ENCODE data around the gene OR5D14. TPM values are rescaled to one million over a fixed set of nuclear protein-coding genes. Genes with fewer than 3 reads are reported as not detected.

The OR5D14 gene
- not detected for polyA plus RNA-seq (ENCODE audit: insufficient read length)

DNA sequence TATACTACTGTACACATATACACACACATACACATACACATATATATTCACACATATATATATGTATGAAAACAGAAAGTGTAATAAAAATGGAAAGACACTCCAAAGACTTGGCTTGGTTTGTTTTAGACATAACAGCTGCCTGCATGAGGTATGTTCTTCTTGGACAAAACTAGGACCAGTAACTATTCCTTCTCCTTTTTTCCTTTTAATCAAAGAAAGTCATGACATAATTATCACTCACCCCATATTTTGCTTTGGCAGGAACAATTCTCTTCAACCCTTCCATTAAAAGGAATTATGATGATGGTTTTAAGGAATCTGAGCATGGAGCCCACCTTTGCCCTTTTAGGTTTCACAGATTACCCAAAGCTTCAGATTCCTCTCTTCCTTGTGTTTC is at the start of gene OR5D14:
OR5D14 (plus strand) TSS at position 301 of the 400 bp plus-strand sequence; CDS start at position 301, 0 bp downstream.
- DNase-seq = no peak

DNA sequence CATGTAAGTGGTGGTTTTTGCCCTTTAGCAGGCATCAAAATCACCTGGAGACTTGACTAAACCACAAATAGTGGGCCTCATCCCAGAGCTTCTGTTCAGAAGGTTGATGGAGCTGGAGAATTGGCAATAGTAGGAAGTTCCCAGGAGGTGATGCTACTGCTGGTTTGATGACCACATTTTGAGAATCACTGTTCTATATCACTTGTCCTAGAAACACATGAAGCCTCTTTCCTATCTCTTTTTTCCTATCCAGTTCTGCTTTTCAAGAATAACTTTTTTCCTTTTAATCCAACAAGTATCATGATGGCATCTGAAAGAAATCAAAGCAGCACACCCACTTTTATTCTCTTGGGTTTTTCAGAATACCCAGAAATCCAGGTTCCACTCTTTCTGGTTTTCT is 22.2 kb upstream of the OR5D14 start, which contains the start of gene OR5D13:
OR5D13 (plus strand) TSS at position 301 of the 400 bp plus-strand sequence; CDS start at position 301, 0 bp downstream.
- no peak for DNase-seq

DNA sequence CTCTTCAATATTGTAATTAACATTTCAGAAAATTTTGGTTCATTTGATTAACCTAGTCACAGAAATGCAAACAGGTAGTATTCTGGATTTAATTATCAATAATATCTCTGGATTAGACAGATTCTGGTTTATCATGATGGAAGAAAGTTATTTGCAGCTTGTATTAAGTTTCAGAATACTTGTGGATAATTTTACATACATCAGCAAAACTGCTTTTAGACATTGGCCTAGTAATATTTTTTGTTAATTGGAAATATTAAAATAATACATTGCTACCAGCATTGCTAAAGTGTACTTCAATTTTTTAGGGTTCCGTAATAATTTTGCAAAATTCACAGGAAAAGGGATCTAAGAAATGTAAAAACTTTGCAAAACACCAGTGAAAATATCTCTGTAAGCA is 3.8 kb upstream of the OR5D14 start:
- no peak for DNase-seq

- DNase-seq = no peak
Observed at GRCh38 chr11:55793321-55793720, 2.0 kb upstream of the OR5D14 start.

DNA sequence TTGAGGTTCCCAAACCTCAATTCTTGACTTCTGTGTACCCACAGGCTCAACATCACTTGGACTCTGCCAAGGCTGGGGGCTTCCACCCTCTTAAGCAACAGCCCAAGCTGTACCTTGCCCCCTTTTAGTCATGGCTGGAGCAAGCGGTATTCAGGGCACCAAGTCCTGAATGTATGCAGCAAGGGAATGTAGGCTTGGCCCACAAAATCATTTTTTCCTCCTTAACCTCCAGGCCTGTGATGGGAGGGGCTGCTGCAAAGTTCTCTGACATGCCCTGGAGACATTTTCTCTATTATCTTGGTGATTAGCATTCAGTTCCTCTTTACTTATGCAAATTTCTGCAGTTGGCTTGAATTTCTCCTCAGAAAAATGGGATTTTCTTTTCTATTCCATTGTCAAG is 10.9 kb downstream of the OR5D14 start:
- DNase-seq = no peak

DNA sequence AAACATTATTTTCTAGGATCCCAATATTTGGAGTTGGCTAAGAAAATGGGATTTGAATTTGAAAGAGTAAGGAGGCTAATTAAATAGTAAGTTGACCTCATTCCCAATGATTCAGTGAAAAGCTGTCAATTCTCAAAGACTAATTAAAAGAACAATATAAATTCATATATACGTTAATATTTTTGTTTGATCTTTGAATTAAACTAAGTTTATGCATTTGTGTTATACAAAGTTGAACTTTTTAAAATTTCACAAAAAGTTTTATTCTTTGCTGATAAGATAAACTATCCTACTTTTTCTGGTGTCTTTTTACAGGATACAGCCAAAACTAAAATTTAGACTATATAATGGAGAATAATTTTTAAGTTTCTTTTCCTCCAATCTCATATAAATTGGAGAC is 15.7 kb downstream of the OR5D14 start, which contains the start of gene OR5L1:
OR5L1 (plus strand) TSS at position 301 of the 400 bp plus-strand sequence. CDS start 100 bp downstream, outside the sequence.
- DNase-seq = no peak

DNA sequence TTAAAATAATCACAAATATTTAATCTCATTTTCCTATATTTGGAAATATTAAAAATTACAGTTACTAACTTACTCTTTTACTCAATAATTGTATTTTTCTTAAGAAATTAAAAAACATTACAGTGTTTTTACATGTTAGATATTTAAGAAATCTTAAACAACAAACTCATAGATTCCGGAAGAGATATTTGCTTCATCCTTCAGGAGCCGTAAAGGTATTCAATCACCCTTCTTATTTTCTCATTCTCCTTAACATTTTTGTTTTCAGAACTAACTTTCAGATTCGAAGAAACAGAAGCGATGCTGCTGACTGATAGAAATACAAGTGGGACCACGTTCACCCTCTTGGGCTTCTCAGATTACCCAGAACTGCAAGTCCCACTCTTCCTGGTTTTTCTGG is 24.0 kb downstream of the OR5D14 start, which contains the start of gene OR5D18:
OR5D18 (plus strand) TSS at position 301 of the 400 bp plus-strand sequence; CDS start at position 301, 0 bp downstream.
- DNase-seq = no peak

- no peak for DNase-seq
Observed at GRCh38 chr11:55826919-55827318, 31.6 kb downstream of the OR5D14 start, which contains the start of gene OR5L2. OR5L2 (plus strand) TSS chr11:55827219; CDS start chr11:55827219, 0 bp downstream.

GRCh38 chr11:55838452-55838851 is 43.1 kb downstream of the OR5D14 start, which contains the start of gene OR5D16:
OR5D16 (plus strand) TSS chr11:55838752; CDS start chr11:55838752, 0 bp downstream.
- no peak for DNase-seq

Other genes with a start within 250 kb of the OR5D14 start
- not detected for gene OR4C15, start 241.1 kb upstream of the OR5D14 start, polyA plus RNA-seq (ENCODE audit: insufficient read length)
- not detected for gene OR4C16, start 223.4 kb upstream of the OR5D14 start, polyA plus RNA-seq (ENCODE audit: insufficient read length)
- gene OR4C11, start 187.9 kb upstream of the OR5D14 start, polyA plus RNA-seq (ENCODE audit: insufficient read length) = not detected
- gene OR4P4, start 160.4 kb upstream of the OR5D14 start, polyA plus RNA-seq (ENCODE audit: insufficient read length) = 0.15 TPM
- gene OR4S2, start 147.2 kb upstream of the OR5D14 start, polyA plus RNA-seq (ENCODE audit: insufficient read length) = not detected
- not detected for gene OR4C6, start 133.4 kb upstream of the OR5D14 start, polyA plus RNA-seq (ENCODE audit: insufficient read length)
- not detected for gene OR5D13, start 22.1 kb upstream of the OR5D14 start, polyA plus RNA-seq (ENCODE audit: insufficient read length)
- not detected for gene OR5L1, start 15.8 kb downstream of the OR5D14 start, polyA plus RNA-seq (ENCODE audit: insufficient read length)
- gene OR5D18, start 24.1 kb downstream of the OR5D14 start, polyA plus RNA-seq (ENCODE audit: insufficient read length) = not detected
- not detected for gene OR5L2, start 31.7 kb downstream of the OR5D14 start, polyA plus RNA-seq (ENCODE audit: insufficient read length)
- not detected for gene OR5D16, start 43.2 kb downstream of the OR5D14 start, polyA plus RNA-seq (ENCODE audit: insufficient read length)
- gene TRIM51, start 87.7 kb downstream of the OR5D14 start, polyA plus RNA-seq (ENCODE audit: insufficient read length) = not detected
- not detected for gene OR5W2, start 119.0 kb downstream of the OR5D14 start, polyA plus RNA-seq (ENCODE audit: insufficient read length)
- gene OR5I1, start 140.8 kb downstream of the OR5D14 start, polyA plus RNA-seq (ENCODE audit: insufficient read length) = not detected
- not detected for gene OR10AG1, start 174.4 kb downstream of the OR5D14 start, polyA plus RNA-seq (ENCODE audit: insufficient read length)
- not detected for gene OR5F1, start 199.1 kb downstream of the OR5D14 start, polyA plus RNA-seq (ENCODE audit: insufficient read length)
- gene OR5AS1, start 232.1 kb downstream of the OR5D14 start, polyA plus RNA-seq (ENCODE audit: insufficient read length) = not detected